Measurements from ENCODE around the gene PAPSS1. TPM values are rescaled to one million over a fixed set of nuclear protein-coding genes. Genes with fewer than 3 reads are reported as not detected.
A peak's percentile ranks its signal among the peaks of the same experiment; 100 is the strongest.

Gene PAPSS1
- total and polyA plus RNA-seq, 2 of the 8 experiments (the other 6 are each of a cell fraction or from before 2014, with no cell fraction given), result 79.2 to 98.5 TPM

DNA sequence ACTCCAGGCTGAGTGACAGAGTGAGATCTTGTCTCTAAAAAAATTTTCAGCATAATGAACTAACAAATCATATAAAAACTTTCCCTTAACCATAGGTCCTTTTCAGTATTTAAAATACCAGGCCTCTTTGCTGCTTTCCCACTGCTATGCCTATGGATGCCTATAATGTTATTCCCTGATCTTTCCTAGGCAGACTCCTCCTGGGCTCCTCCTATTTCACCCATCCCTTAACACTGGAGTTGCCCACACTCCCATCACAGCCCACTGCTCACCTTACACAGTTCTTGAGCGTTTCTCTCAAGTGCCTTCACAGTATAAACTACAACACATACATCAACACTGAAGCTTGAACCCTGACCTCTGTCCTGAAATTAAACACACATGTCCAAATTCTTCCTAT lies 31.6 kb downstream of the PAPSS1 start:
- no peak overlapping the region for H2BK120ac ChIP-seq (replicated peaks; ENCODE audit: low read depth, low read length)
- no peak overlapping the region for H3K23ac ChIP-seq (ENCODE audit: insufficient read length)
- peaks cover 0 to 2% of the 10 kb centered on the region in 2 experiments for H4K20me1 ChIP-seq (replicated peaks in 1 of 2; ENCODE audit: control insufficient read depth in 1 of 2, insufficient read depth in 2 of 2, low read length in 2 of 2)
- H2BK5ac ChIP-seq (ENCODE audit: low read depth, low read length), result no peak overlapping the region
- H3K9ac ChIP-seq (replicated peaks in 1 of 4; ENCODE audit: extremely low read depth in 1 of 4, low read depth in 3 of 4, low read length in 3 of 4), result no peak overlapping the region
- no peaks in the 10 kb centered on the region for H3K9me3 ChIP-seq (ENCODE audit: insufficient read depth in 2 of 2, low read depth in 1 of 2, low read length in 1 of 2)
- peaks cover 5% of the 10 kb centered on the region; the same call in 1 of the 2 replicates for H3K79me1 ChIP-seq (ENCODE audit: low read depth, low read length)
- H3K27ac ChIP-seq (ENCODE audit: low read depth, low read length), result no peak overlapping the region
- ChIA-PET POLR2A (ENCODE audit: partially characterized antibody) (no interaction called here), CTCF (ENCODE audit: partially characterized antibody) (interaction anchor here (0.6 kb wide), 1 partner anchor 45 kb away, joined by 3 read pairs; no protein-coding TSS in a partner anchor)
- peaks cover 0 to 9% of the 10 kb centered on the region in 2 experiments; a peak in 2 of 4 replicates for H3K79me2 ChIP-seq (ENCODE audit: control insufficient read depth in 1 of 2, insufficient read depth in 2 of 2, low read length in 2 of 2)
- no peaks in the 10 kb centered on the region for H3K27me3 ChIP-seq (replicated peaks in 1 of 4; ENCODE audit: control insufficient read depth in 3 of 4, extremely low read depth in 1 of 4, insufficient read depth in 3 of 4, low read length in 3 of 4)
- WGBS, 2 experiments (ENCODE audit: extremely low coverage in 1 of 2, insufficient coverage in 1 of 2, insufficient read length in 1 of 2, insufficient replicate concordance in 2 of 2, low coverage in 1 of 2, low lambda C conversion rate in 2 of 2, missing lambda C conversion rate in 1 of 2), result 89% methylated on average over 1 of the region's 1 CpG; no CpG with 5 or more reads in 1 of the 2 experiments
- no peak overlapping the region for H2AFZ ChIP-seq (ENCODE audit: low read length)
- peaks cover 0 to 5% (median under 1%) of the 10 kb centered on the region in 4 experiments; a peak in 3 of 7 replicates for H3K4me1 ChIP-seq (replicated peaks in 1 of 4; ENCODE audit: control insufficient read depth in 3 of 4, insufficient read depth in 4 of 4, low read length in 3 of 4)
- H4K8ac ChIP-seq (ENCODE audit: extremely low read depth, insufficient read depth, low read length), result no peak overlapping the region
- no peak overlapping the region for H2BK20ac ChIP-seq (ENCODE audit: low read length)
- no peak overlapping the region for H4K5ac ChIP-seq (ENCODE audit: insufficient read length, low read depth, low read length)
- no peak overlapping the region for H3K4ac ChIP-seq (replicated peaks; ENCODE audit: insufficient read length, low read depth, low read length)
- 0 out of 4 replicates have a peak overlapping the region, but pooled peaks of 1 of the 2 experiments have one; percentile 24 for H3K4me2 ChIP-seq (ENCODE audit: insufficient read depth in 1 of 2, low read depth in 2 of 2, low read length in 2 of 2)
- no peak overlapping the region for H2BK12ac ChIP-seq (ENCODE audit: low read depth, low read length)
- H3K14ac ChIP-seq (ENCODE audit: insufficient read length), result no peak overlapping the region
- H3K18ac ChIP-seq (ENCODE audit: extremely low read depth, low read length), result no peak overlapping the region
- H3K4me3 ChIP-seq (ENCODE audit: extremely low read depth in 1 of 4, insufficient read depth in 2 of 4, low read depth in 3 of 4, low read length in 4 of 4), result no peak overlapping the region
- DNase-seq (ENCODE audit: low read depth in 1 of 2, low spot score in 2 of 2), result no peak
- H4K91ac ChIP-seq (replicated peaks; ENCODE audit: insufficient read length, low read length), result no peak overlapping the region
- no peak overlapping the region for H3K56ac ChIP-seq (replicated peaks; ENCODE audit: insufficient read length, low read depth, low read length)
- H2AK5ac ChIP-seq (ENCODE audit: low read depth, low read length), result no peak overlapping the region
- H2BK15ac ChIP-seq (ENCODE audit: low read length), result no peak overlapping the region
- FAIRE-seq, result no peak
- no peaks in the 10 kb centered on the region; the same call in 1 of the 2 replicates for H3K23me2 ChIP-seq (ENCODE audit: low read depth, low read length)
- peaks cover 0 to 10% (median 5%) of the 10 kb centered on the region in 4 experiments; a peak in 4 of 8 replicates for H3K36me3 ChIP-seq (ENCODE audit: control insufficient read depth in 2 of 4, insufficient read depth in 4 of 4, low read length in 3 of 4)
- TF ChIP-seq GABPA (IDR thresholded peaks at IDR 0.05; ENCODE audit: borderline replicate concordance, insufficient read depth, low read length) (no peak), ATF3 (IDR thresholded peaks at IDR 0.05; ENCODE audit: insufficient read depth, low read depth, low read length) (no peak), RNF2 (IDR thresholded peaks at IDR 0.05; ENCODE audit: borderline replicate concordance, low read depth, low read length, missing control alignments, poor library complexity, severe bottlenecking) (no peak), TBP (IDR thresholded peaks at IDR 0.05; ENCODE audit: low read depth, low read length) (no peak)

Data from H1 (cell line).